Activated B cell treated with CpG ODN at 0.5 μM for 24 hours (primary cell): ENCODE results near the gene USE1. TPM values are rescaled to one million over a fixed set of nuclear protein-coding genes. Genes with fewer than 3 reads are reported as not detected.

Source experiments
- ATAC-seq: fragments of 200-7000 bp; cut with Tn5 transposase; one replicate; pipeline ENCODE4 v1.10.0; 2021; ENCODE audit warnings: low read depth, mild to moderate bottlenecking, moderate library complexity
- CTCF ChIA-PET: fragments of 350-600 bp; sonication (Branson Sonifier 250); formaldehyde crosslinking; loops from one replicate; lab custom pipeline; 2021; ENCODE audit warnings: antibody characterized with exemption; lab: Charles Lee
- POLR2A ChIA-PET: fragments of 350-600 bp; sonication (Branson Sonifier 250); formaldehyde crosslinking; loops from one replicate; lab custom pipeline; 2021; ENCODE audit warnings: antibody characterized with exemption; lab: Charles Lee
- DNase-seq: peaks from one replicate; pipeline ENCODE4 v3.0.0; 2022
- H3K27ac Mint-ChIP-seq: one replicate; pipeline ENCODE4 v1.8.0; 2020; ENCODE audit warnings: mixed read lengths
- H3K27me3 Mint-ChIP-seq: one replicate; pipeline ENCODE4 v1.8.0; 2021; ENCODE audit warnings: mixed read lengths
- H3K36me3 Mint-ChIP-seq: one replicate; pipeline ENCODE4 v1.8.0; 2021; ENCODE audit warnings: low read depth, mixed read lengths
- H3K4me1 Mint-ChIP-seq: one replicate; pipeline ENCODE4 v1.8.0; 2021; ENCODE audit warnings: mixed read lengths
- H3K4me3 Mint-ChIP-seq: one replicate; pipeline ENCODE4 v1.8.0; 2020; ENCODE audit warnings: mild to moderate bottlenecking, mixed read lengths
- H3K9me3 Mint-ChIP-seq: one replicate; pipeline ENCODE4 v1.8.0; 2020; ENCODE audit warnings: mixed read lengths
- CTCF ChIP-seq: fragments of 200-600 bp; IDR thresholded peaks from one replicate; pipeline ENCODE4 v1.8.0; 2022; ENCODE audit warnings: antibody characterized with exemption, mild to moderate bottlenecking
- intact Hi-C: fragments of 100-400 bp; cut with micrococcal nuclease; formaldehyde crosslinking; loops from one replicate; pipeline ENCODE4 v1.15.1; 2024
- total RNA-seq: library from RNA; stranded (reverse); gene quantifications from 2 replicates; pipeline ENCODE4 v1.2.3, GENCODE V29; 2022

The USE1 gene
- total RNA-seq, 1 donor from 2014 or later, result 43.4 TPM

GRCh38 chr19:17172624-17173345 is 42.4 kb upstream of the USE1 start:
- peaks cover 16% of the 10 kb centered on the region for H3K4me1 Mint-ChIP-seq
- ChIA-PET POLR2A (interaction anchor here (0.6 to 0.8 kb wide), 3 partner anchors 9 to 514 kb away, joined by 3 to 9 read pairs (median 5); no protein-coding TSS in a partner anchor), CTCF (interaction anchor here (1.1 kb wide), 1 partner anchor 63 kb away, joined by 4 read pairs; no protein-coding TSS in a partner anchor)
- no peak overlapping the region for H3K4me3 Mint-ChIP-seq
- DNase-seq (no peak), ATAC-seq (no peak)
- no peak for TF ChIP-seq CTCF
- peak overlapping the region; percentile 65 for H3K27ac Mint-ChIP-seq
- no peaks in the 10 kb centered on the region for H3K27me3 Mint-ChIP-seq
- H3K36me3 Mint-ChIP-seq, result peaks cover 73% of the 10 kb centered on the region
- intact Hi-C loops, result no loop called here
- H3K9me3 Mint-ChIP-seq, result no peaks in the 10 kb centered on the region

DNA sequence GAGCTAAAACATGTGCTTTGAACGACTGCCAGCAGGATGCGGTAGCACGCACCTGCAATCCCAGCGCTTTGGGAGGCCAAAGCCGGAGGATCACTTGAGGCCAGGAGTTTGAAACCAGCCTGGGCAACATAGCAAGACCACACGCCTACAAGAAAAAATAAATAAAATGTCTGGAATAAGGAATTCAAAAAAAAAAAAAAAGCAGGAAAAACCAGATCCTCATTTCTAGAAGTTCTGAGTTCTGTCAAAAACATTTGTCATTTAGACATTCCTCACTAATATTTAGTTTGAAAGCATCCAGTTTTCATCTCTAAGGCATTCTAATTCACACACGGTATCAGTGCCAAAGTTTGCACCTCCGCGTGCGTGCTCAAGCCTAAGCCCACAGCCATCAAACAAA is 36.9 kb upstream of the USE1 start:
- ATAC-seq (no peak), DNase-seq (no peak)
- CTCF ChIA-PET, result no interaction called here
- POLR2A ChIA-PET, result no interaction called here
- H3K4me1 Mint-ChIP-seq, result peaks cover 13% of the 10 kb centered on the region
- H3K27me3 Mint-ChIP-seq, result no peaks in the 10 kb centered on the region
- no peak overlapping the region for H3K4me3 Mint-ChIP-seq
- peaks cover 49% of the 10 kb centered on the region for H3K36me3 Mint-ChIP-seq
- no peak for TF ChIP-seq CTCF
- no peaks in the 10 kb centered on the region for H3K9me3 Mint-ChIP-seq
- H3K27ac Mint-ChIP-seq, result no peak overlapping the region
- intact Hi-C loops, result no loop called here

GRCh38 chr19:17180997-17181702 is 34.0 kb upstream of the USE1 start:
- no peaks in the 10 kb centered on the region for H3K27me3 Mint-ChIP-seq

GRCh38 chr19:17183271-17183761 is 31.8 kb upstream of the USE1 start:
- H3K9me3 Mint-ChIP-seq, result no peaks in the 10 kb centered on the region
- intact Hi-C loops, result loop anchor here (5.0 kb wide), 1 partner anchor 46 kb away; no protein-coding TSS in a partner anchor
- DNase-seq (peak; percentile 35), ATAC-seq (peak; percentile 45)
- ChIA-PET CTCF (interaction anchor here (0.6 to 1.9 kb wide), 7 partner anchors 52 to 284 kb away, joined by 3 to 8 read pairs (median 4); partner anchors contain the start of genes HAUS8 and MYO9B), POLR2A (interaction anchor here (0.5 to 3.2 kb wide), 24 partner anchors 10 to 595 kb away, joined by 3 to 25 read pairs (median 5); partner anchors contain the start of genes ANKLE1, BABAM1, DDA1 and HAUS8)
- H3K27ac Mint-ChIP-seq, result peak overlapping the region; percentile 99
- H3K4me3 Mint-ChIP-seq, result peak overlapping the region; percentile 79
- H3K27me3 Mint-ChIP-seq, result no peaks in the 10 kb centered on the region
- peaks cover 44% of the 10 kb centered on the region for H3K36me3 Mint-ChIP-seq
- peaks cover 32% of the 10 kb centered on the region for H3K4me1 Mint-ChIP-seq
- no peak for TF ChIP-seq CTCF

More at GRCh38 chr19:17180997-17181702, 34.0 kb upstream of the USE1 start:
- intact Hi-C loops, result loop anchor here (5.0 kb wide), 1 partner anchor 44 kb away; no protein-coding TSS in a partner anchor
- no peak for ATAC-seq
- no peak for DNase-seq
- ChIA-PET CTCF (no interaction called here), POLR2A (interaction anchor here (1.3 kb wide), 1 partner anchor 9 kb away, joined by 3 read pairs; no protein-coding TSS in a partner anchor)
- Mint-ChIP-seq H3K27ac (peak overlapping the region; percentile 50), H3K9me3 (no peaks in the 10 kb centered on the region), H3K4me3 (peak overlapping the region; percentile 44), H3K36me3 (peaks cover 47% of the 10 kb centered on the region), H3K4me1 (peaks cover 32% of the 10 kb centered on the region)
- TF ChIP-seq CTCF, result no peak
